Caco-2 (cell line): ENCODE results near the gene NKIRAS1. TPM values are rescaled to one million over a fixed set of nuclear protein-coding genes. Genes with fewer than 3 reads are reported as not detected.
"Not testable (repeated sequence)": the region's sequence is repeated elsewhere in the genome, so short reads cannot be mapped to it uniquely, and the experiment has no call there.

Source experiments
- BruUV-seq: library from RNA; stranded (reverse); fragments of 400-500 nt; replicated peaks from 2 replicates; lab custom pipeline; 2021; lab: Mats Ljungman, UMichigan
- CTCF ChIA-PET: fragments of 300-600 bp; sonication (Branson Sonifier 250); formaldehyde crosslinking; loops from one replicate; lab custom pipeline; 2022; ENCODE audit warnings: antibody characterized with exemption; lab: Charles Lee
- POLR2A ChIA-PET: fragments of 300-600 bp; sonication (Branson Sonifier 250); formaldehyde crosslinking; loops from one replicate; lab custom pipeline; 2022; ENCODE audit warnings: antibody characterized with exemption; lab: Charles Lee
- DNase-seq, 2 experiments: peaks; one replicate each; pipeline versions ENCODE4 v3.0.0 to v3.0.0-alpha.2; 2020 to 2022
- H3K27me3 ChIP-seq: replicated peaks from 2 replicates; pipeline ENCODE4 v1.6.0; 2011; ENCODE audit warnings: low read length; ENCODE audit not compliant: control insufficient read depth, insufficient read depth
- H3K36me3 ChIP-seq: 2 replicates; pipeline ENCODE4 v1.5.1; 2011; ENCODE audit warnings: low read length; ENCODE audit not compliant: control insufficient read depth, insufficient read depth
- H3K4me1 ChIP-seq: fragments of 250-450 bp; sonication (Bioruptor Pico); 2 replicates; pipeline ENCODE4 v1.5.1; 2020; ENCODE audit warnings: mild to moderate bottlenecking
- H3K4me3 ChIP-seq: 2 replicates; pipeline ENCODE4 v1.5.1; 2011; ENCODE audit warnings: low read depth, mild to moderate bottlenecking, control low read depth, low read length
- H3K9me3 ChIP-seq: fragments of 250-450 bp; sonication (Bioruptor Pico); 2 replicates; pipeline ENCODE4 v1.5.1; 2020; ENCODE audit warnings: mild to moderate bottlenecking, moderate library complexity
- H3K27ac Mint-ChIP-seq: one replicate; pipeline ENCODE4 v1.8.0; 2022; ENCODE audit warnings: mixed read lengths; ENCODE audit not compliant: unreplicated experiment
- H3K27me3 Mint-ChIP-seq: one replicate; pipeline ENCODE4 v1.8.0; 2022; ENCODE audit warnings: mixed read lengths; ENCODE audit not compliant: insufficient read depth, unreplicated experiment
- H3K36me3 Mint-ChIP-seq: one replicate; pipeline ENCODE4 v1.8.0; 2022; ENCODE audit warnings: mild to moderate bottlenecking, mixed read lengths; ENCODE audit not compliant: insufficient read depth, unreplicated experiment
- H3K4me1 Mint-ChIP-seq: one replicate; pipeline ENCODE4 v1.8.0; 2022; ENCODE audit warnings: low read depth, mixed read lengths; ENCODE audit not compliant: unreplicated experiment
- H3K4me3 Mint-ChIP-seq: one replicate; pipeline ENCODE4 v1.8.0; 2022; ENCODE audit warnings: mild to moderate bottlenecking, moderate library complexity, mixed read lengths; ENCODE audit not compliant: unreplicated experiment
- H3K9me3 Mint-ChIP-seq: one replicate; pipeline ENCODE4 v1.8.0; 2022; ENCODE audit warnings: mixed read lengths; ENCODE audit not compliant: unreplicated experiment
- CTCF ChIP-seq, 2 experiments: fragments of 200-600 bp in 1 of 2; IDR thresholded peaks; 1 replicate in 1 of 2; 2 replicates in 1 of 2; pipeline versions ENCODE4 v1.5.1 to v1.8.0; 2011 to 2022; ENCODE audit warnings: antibody characterized with exemption in 1 of 2, control low read depth in 1 of 2, inconsistent platforms in 1 of 2, low read depth in 1 of 2, low read length in 1 of 2, mild to moderate bottlenecking in 1 of 2, moderate library complexity in 1 of 2; ENCODE audit not compliant: insufficient read depth in 1 of 2, severe bottlenecking in 1 of 2, unreplicated experiment in 1 of 2
- intact Hi-C: fragments of 100-400 bp; cut with micrococcal nuclease; formaldehyde crosslinking; loops from one replicate; pipeline ENCODE4 v1.10.0; 2022; ENCODE audit not compliant: unreplicated experiment
- total RNA-seq: library from RNA; stranded (reverse); gene quantifications from 2 replicates; pipeline ENCODE4 v1.2.3, GENCODE V29; 2022

NKIRAS1 gene
- total RNA-seq, 1 experiment from 2014 or later: 6.8 TPM

GRCh38 chr3:23913182-23913581, 3.6 kb downstream of the NKIRAS1 start:
- H3K4me1 ChIP-seq: peaks cover 14% of the 10 kb centered on the region
- Mint-ChIP-seq H3K4me1 (peaks cover 12% of the 10 kb centered on the region), H3K27ac (no peak overlapping the region), H3K27me3 (no peaks in the 10 kb centered on the region), H3K9me3 (no peaks in the 10 kb centered on the region), H3K4me3 (no peak overlapping the region), H3K36me3 (peaks cover 27% of the 10 kb centered on the region)
- no peak for DNase-seq
- no peak overlapping the region for H3K4me3 ChIP-seq
- no peaks in the 10 kb centered on the region for H3K36me3 ChIP-seq
- intact Hi-C loops: no loop called here
- ChIA-PET CTCF (no interaction called here), POLR2A (no interaction called here)
- no peaks in the 10 kb centered on the region for H3K27me3 ChIP-seq
- BruUV-seq: no TSS peak
- no peak for TF ChIP-seq CTCF (IDR thresholded peaks at IDR 0.05; ENCODE audit: insufficient read depth in 1 of 2, low read depth in 1 of 2, low read length in 1 of 2, severe bottlenecking in 1 of 2, unreplicated experiment in 1 of 2)
- no peaks in the 10 kb centered on the region for H3K9me3 ChIP-seq

- POLR2A ChIA-PET, H3K27ac Mint-ChIP-seq, BruUV-seq, H3K27me3 Mint-ChIP-seq, H3K4me3 Mint-ChIP-seq, DNase-seq, H3K9me3 Mint-ChIP-seq, H3K4me3 ChIP-seq, CTCF ChIA-PET, H3K9me3 ChIP-seq, H3K27me3 ChIP-seq, intact Hi-C loops, H3K36me3 ChIP-seq: not testable (repeated sequence)
- peaks cover 14% of the 10 kb centered on the region for H3K4me1 ChIP-seq
- Mint-ChIP-seq H3K4me1 (peaks cover 12% of the 10 kb centered on the region), H3K36me3 (peaks cover 18% of the 10 kb centered on the region)
These were observed 4.5 kb downstream of the NKIRAS1 start for GRCh38 chr3:23912335-23912734.

- H3K9me3 Mint-ChIP-seq: no peaks in the 10 kb centered on the region
- POLR2A ChIA-PET: no interaction called here
These were observed 5.4 kb downstream of the NKIRAS1 start for GRCh38 chr3:23911397-23911796.

More at GRCh38 chr3:23911397-23911796, 5.4 kb downstream of the NKIRAS1 start:
- Histone ChIP-seq H3K4me3 (no peak overlapping the region), H3K36me3 (no peaks in the 10 kb centered on the region), H3K4me1 (peaks cover 14% of the 10 kb centered on the region), H3K9me3 (no peaks in the 10 kb centered on the region), H3K27me3 (no peaks in the 10 kb centered on the region)
- no peak for TF ChIP-seq CTCF (IDR thresholded peaks at IDR 0.05; ENCODE audit: insufficient read depth in 1 of 2, low read depth in 1 of 2, low read length in 1 of 2, severe bottlenecking in 1 of 2, unreplicated experiment in 1 of 2)
- H3K27me3 Mint-ChIP-seq: no peaks in the 10 kb centered on the region
- no peak for DNase-seq
- peaks cover 10% of the 10 kb centered on the region for H3K36me3 Mint-ChIP-seq
- no peak overlapping the region for H3K27ac Mint-ChIP-seq
- CTCF ChIA-PET: no interaction called here
- intact Hi-C loops: no loop called here
- H3K4me1 Mint-ChIP-seq: peaks cover 12% of the 10 kb centered on the region
- BruUV-seq: no TSS peak
- no peak overlapping the region for H3K4me3 Mint-ChIP-seq
